ENCODE data around the gene TBL3. TPM values are rescaled to one million over a fixed set of nuclear protein-coding genes. Genes with fewer than 3 reads are reported as not detected.
"Not testable (repeated sequence)": the region's sequence is repeated elsewhere in the genome, so short reads cannot be mapped to it uniquely, and the experiment has no call there.

TBL3 gene
- total and polyA plus RNA-seq, 11 donors = 19.3 to 68.7 (median 22.0) TPM

DNA sequence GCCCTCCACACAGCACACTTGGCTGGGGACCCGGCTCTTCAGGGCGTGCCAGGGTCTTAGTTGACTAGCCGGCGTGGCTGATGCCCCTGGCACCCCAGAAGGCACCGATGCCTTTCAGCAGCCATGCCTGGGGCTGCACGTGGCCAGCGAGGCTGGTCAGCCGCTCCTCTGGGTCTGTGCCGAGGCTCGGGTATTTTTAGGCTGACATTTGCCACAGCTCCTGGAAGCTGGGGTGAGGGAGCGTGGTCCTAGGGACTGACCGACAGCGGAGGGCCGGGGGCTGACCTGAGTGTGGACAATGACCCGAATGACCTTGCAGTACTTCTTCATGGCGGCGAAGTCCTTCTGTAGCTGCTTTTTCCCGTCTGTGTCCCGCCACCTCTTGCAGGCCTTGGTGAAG lies 21.3 kb upstream of the TBL3 start:
- no peaks in the 10 kb centered on the region for H3K27me3 ChIP-seq
- TF ChIP-seq, protein P1, sequence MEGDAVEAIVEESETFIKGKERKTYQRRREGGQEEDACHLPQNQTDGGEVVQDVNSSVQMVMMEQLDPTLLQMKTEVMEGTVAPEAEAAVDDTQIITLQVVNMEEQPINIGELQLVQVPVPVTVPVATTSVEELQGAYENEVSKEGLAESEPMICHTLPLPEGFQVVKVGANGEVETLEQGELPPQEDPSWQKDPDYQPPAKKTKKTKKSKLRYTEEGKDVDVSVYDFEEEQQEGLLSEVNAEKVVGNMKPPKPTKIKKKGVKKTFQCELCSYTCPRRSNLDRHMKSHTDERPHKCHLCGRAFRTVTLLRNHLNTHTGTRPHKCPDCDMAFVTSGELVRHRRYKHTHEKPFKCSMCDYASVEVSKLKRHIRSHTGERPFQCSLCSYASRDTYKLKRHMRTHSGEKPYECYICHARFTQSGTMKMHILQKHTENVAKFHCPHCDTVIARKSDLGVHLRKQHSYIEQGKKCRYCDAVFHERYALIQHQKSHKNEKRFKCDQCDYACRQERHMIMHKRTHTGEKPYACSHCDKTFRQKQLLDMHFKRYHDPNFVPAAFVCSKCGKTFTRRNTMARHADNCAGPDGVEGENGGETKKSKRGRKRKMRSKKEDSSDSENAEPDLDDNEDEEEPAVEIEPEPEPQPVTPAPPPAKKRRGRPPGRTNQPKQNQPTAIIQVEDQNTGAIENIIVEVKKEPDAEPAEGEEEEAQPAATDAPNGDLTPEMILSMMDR (IDR thresholded peaks at IDR 0.05) = no peak
- TF ChIP-seq POLR2A (IDR thresholded peaks at IDR 0.05) = no peak
- peak; percentile 39 to 76 (median 60) for ATAC-seq
- intact Hi-C loops (cut with DNase I) = no loop called here
- peak overlapping the region; percentile 59 to 97 (median 83) for H3K27ac ChIP-seq
- peak in 4 of 5 donors; percentile 64 to 83 (median 70) for DNase-seq
- no peaks in the 10 kb centered on the region for H3K9me3 ChIP-seq
- H3K36me3 ChIP-seq = peaks cover 0 to 4% (median 0%) of the 10 kb centered on the region in 9 donors
- no peak overlapping the region for H3K4me3 ChIP-seq
- peaks cover 0 to 30% (median 5%) of the 10 kb centered on the region in 12 donors for H3K4me1 ChIP-seq
- WGBS, 4 donors = 49 to 72% (median 59%) methylated on average over 8 to 19 of the region's 19 CpGs

DNA sequence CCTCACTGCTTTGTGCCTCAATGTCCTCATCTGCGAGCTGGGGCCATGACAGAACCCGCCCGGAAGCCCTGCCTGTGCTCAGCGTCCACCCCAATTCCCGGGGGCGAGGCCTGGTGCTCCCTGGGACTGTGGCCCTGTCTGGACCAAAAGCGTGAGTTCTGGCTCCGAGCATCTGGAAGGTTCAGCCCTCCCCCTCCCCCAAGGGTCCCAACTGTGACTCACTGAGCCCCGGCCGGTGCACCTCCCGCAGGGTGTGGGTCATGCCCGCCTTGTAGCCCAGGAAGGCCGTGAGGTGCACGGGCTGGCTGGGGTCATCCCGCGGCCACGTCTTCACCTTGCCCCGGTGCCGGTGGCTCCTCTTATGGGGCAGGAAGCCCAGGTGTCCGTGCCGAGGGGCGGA lies 18.1 kb upstream of the TBL3 start:
- no peaks in the 10 kb centered on the region for H3K9me3 ChIP-seq
- H3K4me1 ChIP-seq = peaks cover 0 to 33% (median 5%) of the 10 kb centered on the region in 12 donors
- peak overlapping the region; percentile 32 to 62 (median 54) for H3K4me3 ChIP-seq
- peak overlapping the region; percentile 75 to 99 (median 96) for H3K27ac ChIP-seq
- no peaks in the 10 kb centered on the region for H3K27me3 ChIP-seq
- H3K36me3 ChIP-seq = no peaks in the 10 kb centered on the region
- WGBS, 4 donors = 53 to 94% (median 63%) methylated on average over 4 to 22 of the region's 22 CpGs
- no peak for TF ChIP-seq POLR2A (IDR thresholded peaks at IDR 0.05)
- TF ChIP-seq, protein P1 (IDR thresholded peaks at IDR 0.05) = no peak
- peak in 2 of 5 donors; percentile 20 to 40 for DNase-seq
- peak in 3 of 4 donors; percentile 17 to 23 (median 22) for ATAC-seq
- intact Hi-C loops (cut with DNase I) = no loop called here

DNA sequence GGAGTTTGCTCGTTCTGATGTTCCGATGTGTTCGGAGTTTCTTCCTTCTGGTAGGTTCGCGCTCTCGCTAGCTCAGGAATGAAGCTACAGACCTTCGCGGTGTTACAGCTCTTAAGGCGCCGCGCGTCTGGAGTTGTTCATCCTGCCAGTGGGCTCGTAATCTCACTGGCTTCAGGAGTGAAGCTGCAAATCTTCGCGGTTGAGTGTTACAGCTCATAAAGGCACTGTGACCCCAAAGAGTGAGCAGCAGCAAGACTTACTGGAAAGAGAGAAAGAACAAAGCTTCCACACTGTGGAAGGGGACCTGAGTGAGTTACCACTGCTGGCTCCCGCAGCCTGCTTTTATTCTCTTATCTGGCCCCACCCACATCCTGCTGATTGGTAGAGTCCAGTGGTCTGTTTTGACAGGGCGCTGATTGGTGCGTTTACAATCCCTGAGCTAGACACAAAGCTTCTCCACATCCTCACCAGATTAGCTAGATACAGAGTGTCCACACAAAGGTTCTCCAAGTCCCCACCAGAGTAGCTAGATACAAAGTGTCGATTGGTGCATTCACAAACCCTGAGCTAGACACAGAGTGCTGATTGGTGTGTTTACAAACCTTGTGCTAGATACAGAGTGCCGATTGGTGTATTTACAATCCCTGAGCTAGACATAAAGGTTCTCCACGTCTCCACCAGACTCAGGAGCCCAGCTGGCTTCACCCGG lies 14.3 kb upstream of the TBL3 start:
- ATAC-seq; H3K27me3 ChIP-seq; H3K4me3 ChIP-seq; intact Hi-C loops (cut with DNase I); H3K27ac ChIP-seq; H3K9me3 ChIP-seq: not testable (repeated sequence)
- Histone ChIP-seq H3K36me3 (peaks cover 0 to 20% (median 17%) of the 10 kb centered on the region in 9 donors), H3K4me1 (peaks cover 4 to 35% (median 18%) of the 10 kb centered on the region in 12 donors)
- peak in 1 of 5 donors; percentile 15 for DNase-seq
- 85 to 92% (median 88%) methylated on average over 16 to 22 of the region's 22 CpGs for WGBS, 4 donors

DNA sequence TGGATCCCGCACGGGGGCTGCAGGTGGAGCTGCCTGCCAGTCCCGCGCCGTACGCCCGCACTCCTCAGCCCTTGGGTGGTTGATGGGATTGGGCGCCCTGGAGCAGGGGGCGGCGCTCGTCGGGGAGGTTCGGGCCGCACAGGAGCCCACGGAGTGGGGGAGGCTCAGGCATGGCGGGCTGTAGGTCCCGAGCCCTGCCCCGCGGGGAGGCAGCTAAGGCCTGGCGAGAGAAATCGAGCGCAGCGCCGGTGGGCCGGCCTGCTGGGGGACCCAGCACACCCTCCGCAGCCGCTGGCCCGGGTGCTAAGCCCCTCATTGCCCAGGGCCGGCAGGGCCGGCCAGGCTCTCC lies 13.7 kb upstream of the TBL3 start:
- H3K27ac ChIP-seq; H3K9me3 ChIP-seq; H3K4me3 ChIP-seq; H3K27me3 ChIP-seq; intact Hi-C loops (cut with DNase I); ATAC-seq: not testable (repeated sequence)
- peak in 1 of 5 donors; percentile 23 for DNase-seq
- peaks cover 6 to 36% (median 22%) of the 10 kb centered on the region in 12 donors for H3K4me1 ChIP-seq
- WGBS, 4 donors = 58 to 79% (median 73%) methylated on average over 7 to 30 of the region's 30 CpGs
- H3K36me3 ChIP-seq = peaks cover 0 to 26% (median 22%) of the 10 kb centered on the region in 9 donors

DNA sequence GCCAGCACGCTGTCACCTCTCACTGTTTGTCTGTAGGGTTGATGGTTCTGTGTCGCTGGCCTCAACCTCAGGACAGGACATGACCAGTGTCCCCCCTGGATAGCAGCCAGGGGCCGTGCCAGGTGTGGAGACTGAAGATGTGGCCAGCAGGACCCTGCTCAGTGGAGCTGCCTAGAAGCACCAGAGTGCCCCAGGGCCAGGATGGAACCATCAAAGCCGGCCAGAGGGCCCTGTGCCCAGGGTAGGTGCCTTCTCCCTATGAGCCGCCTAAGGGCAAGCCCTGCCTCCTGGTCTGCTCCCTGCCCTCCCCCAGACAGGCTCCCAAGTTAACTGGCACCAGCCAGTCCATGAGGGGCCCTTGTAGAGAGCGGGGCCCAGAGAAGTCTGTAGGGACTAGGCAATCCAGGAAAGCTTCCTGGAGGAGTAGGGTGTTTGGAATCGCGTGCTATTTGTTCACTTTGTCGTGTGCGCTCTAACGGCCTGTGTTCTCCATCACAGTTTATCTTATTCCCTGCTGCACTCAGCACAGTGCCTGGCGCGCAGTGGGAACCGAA lies 13.1 kb upstream of the TBL3 start:
- H3K4me1 ChIP-seq = peaks cover 7 to 43% (median 26%) of the 10 kb centered on the region in 12 donors
- H3K36me3 ChIP-seq = peaks cover 0 to 33% (median 29%) of the 10 kb centered on the region in 9 donors
- ATAC-seq = peak in 2 of 4 donors; percentile 0 to 3
- TF ChIP-seq, protein P1 (IDR thresholded peaks at IDR 0.05) = no peak
- no peak for TF ChIP-seq POLR2A (IDR thresholded peaks at IDR 0.05)
- intact Hi-C loops (cut with DNase I) = no loop called here
- H3K9me3 ChIP-seq = no peaks in the 10 kb centered on the region
- WGBS, 4 donors = 19 to 37% (median 33%) methylated on average over 8 to 14 of the region's 14 CpGs
- no peaks in the 10 kb centered on the region for H3K27me3 ChIP-seq
- peak overlapping the region in 10 of 12 donors; percentile 68 to 100 (median 90) for H3K4me3 ChIP-seq
- peak in 1 of 5 donors; percentile 48 for DNase-seq
- peak overlapping the region in 11 of 12 donors; percentile 87 to 99 (median 94) for H3K27ac ChIP-seq

Data from heart left ventricle (tissue), 16 donors.